Upper lobe of left lung (tissue), 6 donors: ENCODE data around the gene TTC5. TPM values are rescaled to one million over a fixed set of nuclear protein-coding genes. Genes with fewer than 3 reads are reported as not detected.
"Not testable (repeated sequence)": the region's sequence is repeated elsewhere in the genome, so short reads cannot be mapped to it uniquely, and the experiment has no call there.

Source experiments
- ATAC-seq, 2 donors: fragments of 200-7000 bp; cut with Tn5 transposase; one replicate each; pipeline ENCODE4 v1.9.1; 2022; ENCODE audit warnings: mild to moderate bottlenecking in 2 of 2, moderate library complexity in 2 of 2; ENCODE audit not compliant: low FRiP score in 2 of 2
- DNase-seq, 2 donors: peaks; one replicate each; pipeline ENCODE4 v3.0.0-alpha.2; 2019 to 2020
- H3K27ac ChIP-seq, 4 donors: fragments of 200-600 bp; sonication (generic); one replicate each; pipeline ENCODE4 v1.5.1; 2016 to 2019
- H3K27me3 ChIP-seq, 4 donors: fragments of 200-600 bp; sonication (generic); one replicate each; pipeline ENCODE4 v1.5.1; 2017 to 2019
- H3K36me3 ChIP-seq, 4 donors: fragments of 200-600 bp; sonication (generic); one replicate each; pipeline ENCODE4 v1.5.1; 2016 to 2019
- H3K4me1 ChIP-seq, 4 donors: fragments of 200-600 bp; sonication (generic); one replicate each; pipeline ENCODE4 v1.5.1; 2018 to 2019
- H3K4me3 ChIP-seq, 4 donors: fragments of 200-600 bp; sonication (generic); one replicate each; pipeline ENCODE4 v1.5.1; 2017 to 2019; ENCODE audit warnings: mild to moderate bottlenecking in 2 of 4, moderate library complexity in 1 of 4
- H3K9me3 ChIP-seq, 4 donors: fragments of 200-600 bp; sonication (generic); one replicate each; pipeline ENCODE4 v1.5.1; 2018 to 2019
- CTCF ChIP-seq, 6 experiments: fragments of 450-650 bp in 4 of 6; fragments of 200-600 bp in 2 of 6; sonication (generic) in 2 of 6; IDR thresholded peaks; one replicate each; pipeline ENCODE4 v1.5.1; 2016 to 2019; ENCODE audit warnings: antibody characterized with exemption in 6 of 6
- EP300 ChIP-seq, 4 donors: sonication (generic); formaldehyde crosslinking; IDR thresholded peaks; one replicate each; pipeline ENCODE4 v1.5.1; 2017; ENCODE audit warnings: antibody characterized with exemption in 4 of 4, control low read depth in 2 of 4
- POLR2A ChIP-seq, 4 donors: fragments of 450-650 bp; IDR thresholded peaks; one replicate each; pipeline ENCODE4 v1.5.1; 2016 to 2017; ENCODE audit warnings: antibody characterized with exemption in 4 of 4, mild to moderate bottlenecking in 2 of 4
- POLR2AphosphoS5 ChIP-seq, 2 donors: sonication (generic); formaldehyde crosslinking; IDR thresholded peaks; one replicate each; pipeline ENCODE4 v1.5.1; 2017; ENCODE audit warnings: antibody characterized with exemption in 2 of 2
- WGBS, 2 donors: methylation state at CpG; one replicate each; pipeline ENCODE4 v1.1.5; 2017 to 2018; 5-methylcytosine and 5-hydroxymethylcytosine counted together
- small RNA-seq, 4 donors: library from RNA; depleted of rRNA; stranded (forward); fragments of <200 nt; gene quantifications; one replicate each; pipeline ENCODE3, GENCODE V24; 2016
- total RNA-seq, 6 donors: library from RNA; depleted of rRNA in 4 of 6; stranded (reverse); fragments of >200 nt in 4 of 6; gene quantifications; one replicate each; pipeline versions ENCODE4 v1.1.0 to v1.2.1, GENCODE V29; 2016 to 2021
- donor health status: DM: no; HTN: no; CAD: no; lungs with moderate emphysema.
- donor health status: DM: no; HTN: yes; CAD: no; lungs with severe emphysema.

Gene TTC5
- total RNA-seq, 6 donors from 2014 or later: 8.1 to 28.4 (median 17.7) TPM

GRCh38 chr14:20277409-20277808 lies 28.3 kb downstream of the TTC5 start:
- no peak for TF ChIP-seq POLR2A (IDR thresholded peaks at IDR 0.05)
- TF ChIP-seq POLR2AphosphoS5 (IDR thresholded peaks at IDR 0.05): no peak
- no peak for TF ChIP-seq EP300 (IDR thresholded peaks at IDR 0.05)
- TF ChIP-seq CTCF (IDR thresholded peaks at IDR 0.05): no peak
- ATAC-seq: no peak
- Histone ChIP-seq H3K4me1 (no peaks in the 10 kb centered on the region), H3K9me3 (peaks cover 0 to 15% (median 1%) of the 10 kb centered on the region in 4 donors), H3K27ac (no peak overlapping the region), H3K36me3 (peaks cover 0 to 15% (median 0%) of the 10 kb centered on the region in 4 donors), H3K27me3 (no peaks in the 10 kb centered on the region), H3K4me3 (no peak overlapping the region)
- 97 to 98% methylated on average over 2 of the region's 2 CpGs for WGBS, 2 donors
- DNase-seq: no peak

GRCh38 chr14:20274062-20274461 lies 31.7 kb downstream of the TTC5 start:
- no peak for ATAC-seq
- no peak overlapping the region for H3K4me3 ChIP-seq
- H3K9me3 ChIP-seq: peaks cover 0 to 24% (median 1%) of the 10 kb centered on the region in 4 donors
- H3K4me1 ChIP-seq: no peaks in the 10 kb centered on the region
- TF ChIP-seq POLR2AphosphoS5 (IDR thresholded peaks at IDR 0.05) (no peak), EP300 (IDR thresholded peaks at IDR 0.05) (no peak), POLR2A (IDR thresholded peaks at IDR 0.05) (no peak), CTCF (IDR thresholded peaks at IDR 0.05) (no peak)
- no peak overlapping the region for H3K27ac ChIP-seq
- peaks cover 0 to 3% (median 0%) of the 10 kb centered on the region in 4 donors for H3K36me3 ChIP-seq
- H3K27me3 ChIP-seq: no peaks in the 10 kb centered on the region
- WGBS, 2 donors: 95 to 97% methylated on average over 2 of the region's 2 CpGs
- DNase-seq: no peak

GRCh38 chr14:20264361-20264760 lies 41.4 kb downstream of the TTC5 start:
- 95 to 96% methylated on average over 5 of the region's 5 CpGs for whole genome bisulfite sequencing, 2 donors
- DNase-seq: not testable (repeated sequence)

GRCh38 chr14:20262642-20263128 lies 43.1 kb downstream of the TTC5 start:
- no peaks in the 10 kb centered on the region for H3K27me3 ChIP-seq
- no peak overlapping the region for H3K4me3 ChIP-seq
- no peaks in the 10 kb centered on the region for H3K9me3 ChIP-seq
- TF ChIP-seq EP300 (IDR thresholded peaks at IDR 0.05) (no peak), POLR2AphosphoS5 (IDR thresholded peaks at IDR 0.05) (no peak), CTCF (IDR thresholded peaks at IDR 0.05) (no peak), POLR2A (IDR thresholded peaks at IDR 0.05) (no peak)
- no peaks in the 10 kb centered on the region for H3K36me3 ChIP-seq
- ATAC-seq: no peak
- 47 to 59% methylated on average over 3 of the region's 3 CpGs for WGBS, 2 donors
- no peaks in the 10 kb centered on the region for H3K4me1 ChIP-seq
- DNase-seq: no peak
- no peak overlapping the region for H3K27ac ChIP-seq

More at GRCh38 chr14:20264361-20264760, 41.4 kb downstream of the TTC5 start:
- H3K9me3 ChIP-seq, H3K36me3 ChIP-seq, H3K27ac ChIP-seq, H3K4me1 ChIP-seq, H3K4me3 ChIP-seq, H3K27me3 ChIP-seq, ATAC-seq: not testable (repeated sequence)

- no peak for ATAC-seq
- H3K9me3 ChIP-seq: peaks cover 0 to 5% (median 1%) of the 10 kb centered on the region in 4 donors
- H3K27me3 ChIP-seq: no peaks in the 10 kb centered on the region
- TF ChIP-seq POLR2A (IDR thresholded peaks at IDR 0.05): no peak
- H3K27ac ChIP-seq: no peak overlapping the region
- WGBS, 2 donors: 65 to 76% methylated on average over 3 of the region's 3 CpGs
- no peak overlapping the region for H3K4me3 ChIP-seq
- H3K36me3 ChIP-seq: no peaks in the 10 kb centered on the region
- H3K4me1 ChIP-seq: no peaks in the 10 kb centered on the region
- DNase-seq: no peak
These were observed 58.0 kb downstream of the TTC5 start for GRCh38 chr14:20247646-20248246.

Small RNAs within 50 kb of the gene (small RNA-seq; reads per million reads assigned to genes)
- gene SNORA79B: 0 to 1.4 (median 0) reads per million in 4 donors
- gene SNORD126: 66.2 to 261 (median 158) reads per million in 4 donors

Other genes with a start within 250 kb of the TTC5 start
- not detected for gene OR4L1, start 245.9 kb downstream of the TTC5 start, total RNA-seq
- gene OR4K17, start 195.2 kb downstream of the TTC5 start, total RNA-seq: not detected
- gene OR4N5, start 167.1 kb downstream of the TTC5 start, total RNA-seq: not detected
- gene OR11G2, start 115.1 kb downstream of the TTC5 start, total RNA-seq: not detected
- gene OR11H6, start 82.2 kb downstream of the TTC5 start, total RNA-seq: not detected
- gene OR11H7, start 77.0 kb downstream of the TTC5 start, total RNA-seq: not detected
- gene OR11H4, start 66.7 kb downstream of the TTC5 start, total RNA-seq: not detected
- 10 to 100 TPM; 27.1 to 50.5 (median 44.7) TPM for gene CCNB1IP1, start 27.3 kb upstream of the TTC5 start, total RNA-seq
- gene PARP2, start 37.7 kb upstream of the TTC5 start, total RNA-seq: 10 to 100 TPM; 11.6 to 31.4 (median 17.6) TPM
- 10 to 100 TPM; 23.3 to 97.4 (median 39.6) TPM for gene TEP1, start 107.5 kb upstream of the TTC5 start, total RNA-seq
- gene KLHL33, start 130.2 kb upstream of the TTC5 start, total RNA-seq: under 1 TPM in 3 of 6 donors, not detected in 3; 0.22 to 0.60 (median 0.24) TPM
- 10 to 100 TPM; 31.7 to 58.8 (median 48.1) TPM for gene OSGEP, start 148.9 kb upstream of the TTC5 start, total RNA-seq
- 100 to 1,000 TPM in 4 of 6 donors, 10 to 100 TPM in 2; 81.5 to 134 (median 119) TPM for gene APEX1, start 149.3 kb upstream of the TTC5 start, total RNA-seq
- gene PIP4P1, start 155.5 kb upstream of the TTC5 start, total RNA-seq: 10 to 100 TPM; 20.8 to 58.7 (median 34.2) TPM
- 10 to 100 TPM in 5 of 6 donors, 1 to 10 TPM in 1; 6.3 to 98.8 (median 32.9) TPM for gene PNP, start 163.5 kb upstream of the TTC5 start, total RNA-seq
- gene RNASE10, start 199.6 kb upstream of the TTC5 start, total RNA-seq: 1 to 10 TPM in 1 of 6 donors, under 1 TPM in 1, not detected in 4; 0.64 to 1.0 TPM